Dermis blood vessel endothelial cell (primary cell): Measurements from ENCODE around the gene C1QL1. TPM values are rescaled to one million over a fixed set of nuclear protein-coding genes. Genes with fewer than 3 reads are reported as not detected.

ENCODE experiments used
- DNase-seq: peaks from one replicate; pipeline ENCODE4 v3.0.0; 2010
- total RNA-seq: library from RNA; depleted of rRNA; stranded (reverse); fragments of >200 nt; gene quantifications from 2 replicates; pipeline ENCODE4 v1.2.3, GENCODE V29; 2014

Gene C1QL1
- total RNA-seq, 1 donor from 2014 or later = not detected

DNA sequence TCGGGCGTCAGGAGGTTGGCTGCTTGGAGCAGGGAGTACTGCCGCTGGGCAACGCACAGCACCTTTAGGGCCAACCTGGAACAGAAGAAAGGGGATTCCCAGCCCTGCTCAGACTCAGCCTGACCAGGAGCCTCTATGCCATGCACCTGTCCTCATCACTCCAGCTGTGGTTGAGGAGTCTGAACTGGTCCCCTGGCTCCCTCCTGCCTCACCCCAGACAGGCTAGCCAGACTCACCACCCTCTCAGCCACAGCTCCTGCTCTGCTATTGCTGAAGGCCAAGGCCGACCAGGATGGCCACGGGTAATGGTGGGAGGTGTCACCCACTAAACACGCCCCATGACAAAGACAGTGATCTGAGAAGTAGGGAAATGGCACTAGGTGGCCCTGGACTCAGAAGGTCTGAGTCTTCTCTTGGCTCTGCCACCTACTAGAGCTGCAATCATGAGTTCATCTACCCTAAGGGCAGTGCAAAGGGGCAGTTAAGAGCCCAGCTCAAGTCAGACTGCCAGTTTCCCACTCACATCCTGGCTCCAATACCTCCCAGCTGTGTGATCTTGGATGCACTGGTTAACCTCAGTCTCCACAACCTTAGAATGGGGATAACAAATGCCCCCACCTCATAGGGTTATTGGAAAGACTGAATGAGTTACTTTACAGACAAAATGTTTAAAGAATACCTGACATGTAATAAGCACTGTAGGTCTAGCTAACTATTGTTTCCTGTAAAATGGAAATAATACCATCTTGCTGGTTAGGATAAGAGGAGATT, 39.0 kb downstream of the C1QL1 start:
- DNase-seq = no peak

- no peak for DNase-seq
Observed at GRCh38 chr17:44928136-44928535, 40.0 kb downstream of the C1QL1 start.

- no peak for DNase-seq
Observed at GRCh38 chr17:44927696-44928095, 40.4 kb downstream of the C1QL1 start.

GRCh38 chr17:44926821-44927525, 41.1 kb downstream of the C1QL1 start:
- DNase-seq = no peak

- no peak for DNase-seq
Observed at GRCh38 chr17:44925731-44926697, 42.1 kb downstream of the C1QL1 start.

- DNase-seq = no peak
Observed at GRCh38 chr17:44924107-44924544, 44.0 kb downstream of the C1QL1 start.

- DNase-seq = no peak
Observed at GRCh38 chr17:44922746-44923470, 45.2 kb downstream of the C1QL1 start.

- DNase-seq = no peak
Observed at GRCh38 chr17:44922136-44922535, 46.0 kb downstream of the C1QL1 start.

GRCh38 chr17:44921122-44921882, 46.8 kb downstream of the C1QL1 start:
- no peak for DNase-seq

GRCh38 chr17:44920565-44920940, 47.5 kb downstream of the C1QL1 start:
- DNase-seq = no peak

- DNase-seq = peak; percentile 91
Observed at GRCh38 chr17:44919885-44920564, 48.1 kb downstream of the C1QL1 start.

GRCh38 chr17:44919411-44919810, 48.7 kb downstream of the C1QL1 start:
- no peak for DNase-seq

GRCh38 chr17:44918006-44918405, 50.1 kb downstream of the C1QL1 start:
- DNase-seq = no peak

DNA sequence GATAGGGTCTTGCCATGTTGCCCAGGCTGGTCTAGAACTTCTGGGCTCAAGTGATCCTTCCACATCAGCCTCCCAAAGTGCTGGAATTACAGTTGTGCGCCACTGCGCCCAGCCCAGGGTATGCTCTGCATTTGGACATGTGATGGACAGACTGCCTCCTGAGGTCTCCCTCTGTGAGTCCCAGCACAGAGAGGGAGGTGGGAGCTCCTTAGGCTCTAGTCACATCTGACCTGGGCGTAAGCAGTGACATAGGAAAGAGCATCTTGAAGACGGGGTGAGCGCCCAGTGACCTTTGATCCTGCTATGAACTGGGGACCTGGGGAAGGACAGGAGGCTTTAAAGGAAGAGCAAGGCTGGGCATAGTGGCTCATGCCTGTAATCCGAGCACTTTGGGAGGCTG, 50.6 kb downstream of the C1QL1 start:
- no peak for DNase-seq

DNA sequence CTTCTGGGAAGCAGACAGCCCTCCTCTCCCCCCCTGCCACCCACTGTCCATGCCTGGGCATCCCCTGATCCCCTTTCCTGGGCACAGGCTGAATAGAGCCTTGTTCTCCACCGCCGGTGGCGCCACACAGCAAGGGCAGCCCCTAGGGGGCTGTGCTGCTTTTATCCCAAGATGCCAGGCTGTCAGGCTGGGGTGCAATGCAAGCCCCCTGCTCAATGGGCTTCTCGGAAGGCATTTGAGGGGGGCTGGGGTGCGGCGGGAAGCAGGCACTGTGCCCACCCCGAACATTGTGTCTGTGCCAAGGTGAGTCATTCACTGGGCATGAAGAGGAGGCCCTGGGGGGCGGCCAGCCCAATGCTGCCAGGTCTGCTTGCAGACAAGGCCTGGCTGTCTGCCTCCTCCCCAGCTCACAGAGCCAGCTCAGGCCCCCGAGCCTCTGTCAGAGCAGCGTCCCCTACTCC, 51.3 kb downstream of the C1QL1 start:
- DNase-seq = peak; percentile 42

- DNase-seq = peak; percentile 27
Observed at GRCh38 chr17:44915862-44916780, 52.0 kb downstream of the C1QL1 start.

GRCh38 chr17:44915321-44915726, 52.8 kb downstream of the C1QL1 start, which contains the start of gene GFAP:
TSS of gene GFAP (minus strand) at chr17:44915500. CDS start at chr17:44915486, 14 bp downstream.
- DNase-seq = no peak

GRCh38 chr17:44914698-44915271, 53.3 kb downstream of the C1QL1 start:
- DNase-seq = no peak

GRCh38 chr17:44914148-44914547, 54.0 kb downstream of the C1QL1 start:
- no peak for DNase-seq
